HG03442 (cell line): ENCODE data around the gene CTNNBL1.

Experiments used
- ATAC-seq: cut with Tn5 transposase; IDR thresholded peaks from one replicate; pipeline ENCODE4 v1.9.1; 2021; ENCODE audit warnings: mild to moderate bottlenecking, moderate library complexity; ENCODE audit not compliant: unreplicated experiment

The CTNNBL1 gene

DNA sequence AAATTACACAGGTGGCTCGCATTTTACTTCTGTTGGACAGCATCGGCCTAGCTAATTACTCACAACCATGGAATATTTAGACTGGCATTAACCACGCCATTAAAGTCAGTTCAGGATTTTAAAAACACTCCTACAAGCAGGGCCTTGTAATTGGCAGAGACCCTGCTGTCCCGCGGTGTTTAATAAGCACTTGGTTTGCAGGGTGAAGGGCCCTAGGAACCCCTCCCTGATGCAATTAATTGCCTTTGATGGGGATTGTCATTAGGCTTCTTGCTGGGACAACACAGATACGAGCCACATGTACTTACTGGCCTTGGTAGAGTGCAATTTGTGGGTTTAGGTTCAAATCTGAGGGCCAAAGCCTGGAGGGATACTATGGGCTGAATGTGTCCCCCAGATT is 201.3 kb downstream of the CTNNBL1 start:
- ATAC-seq, result no peak

DNA sequence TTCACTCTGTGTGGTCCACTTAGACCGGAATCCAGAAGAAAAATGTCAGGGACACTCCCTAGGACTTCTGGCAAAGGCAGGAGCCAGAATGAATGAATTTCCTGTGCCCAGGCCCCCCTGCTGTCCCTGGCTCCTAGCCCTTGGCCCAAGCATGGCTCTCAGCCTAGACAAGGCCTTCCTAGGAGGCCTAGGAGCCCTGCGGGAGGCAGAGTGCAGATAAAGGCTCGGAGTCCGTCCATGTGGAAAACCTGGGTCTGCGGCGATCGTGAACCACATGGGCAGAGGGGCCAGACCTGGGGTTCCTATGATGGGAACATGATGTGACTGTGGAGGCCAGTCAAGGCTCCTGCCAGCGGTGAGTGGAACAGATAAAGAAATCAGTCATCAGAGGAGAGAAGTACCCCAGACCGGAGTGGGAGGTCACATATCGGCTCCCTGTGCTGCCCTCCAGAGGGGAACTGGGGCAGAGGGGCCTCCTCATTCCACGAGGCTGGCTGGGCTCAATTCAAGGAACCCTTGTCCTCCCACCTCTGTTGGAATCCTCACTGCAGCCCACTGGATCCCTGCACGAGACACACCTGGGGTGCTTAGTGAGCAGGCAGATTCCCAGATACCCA is 203.2 kb downstream of the CTNNBL1 start:
- no peak for ATAC-seq

DNA sequence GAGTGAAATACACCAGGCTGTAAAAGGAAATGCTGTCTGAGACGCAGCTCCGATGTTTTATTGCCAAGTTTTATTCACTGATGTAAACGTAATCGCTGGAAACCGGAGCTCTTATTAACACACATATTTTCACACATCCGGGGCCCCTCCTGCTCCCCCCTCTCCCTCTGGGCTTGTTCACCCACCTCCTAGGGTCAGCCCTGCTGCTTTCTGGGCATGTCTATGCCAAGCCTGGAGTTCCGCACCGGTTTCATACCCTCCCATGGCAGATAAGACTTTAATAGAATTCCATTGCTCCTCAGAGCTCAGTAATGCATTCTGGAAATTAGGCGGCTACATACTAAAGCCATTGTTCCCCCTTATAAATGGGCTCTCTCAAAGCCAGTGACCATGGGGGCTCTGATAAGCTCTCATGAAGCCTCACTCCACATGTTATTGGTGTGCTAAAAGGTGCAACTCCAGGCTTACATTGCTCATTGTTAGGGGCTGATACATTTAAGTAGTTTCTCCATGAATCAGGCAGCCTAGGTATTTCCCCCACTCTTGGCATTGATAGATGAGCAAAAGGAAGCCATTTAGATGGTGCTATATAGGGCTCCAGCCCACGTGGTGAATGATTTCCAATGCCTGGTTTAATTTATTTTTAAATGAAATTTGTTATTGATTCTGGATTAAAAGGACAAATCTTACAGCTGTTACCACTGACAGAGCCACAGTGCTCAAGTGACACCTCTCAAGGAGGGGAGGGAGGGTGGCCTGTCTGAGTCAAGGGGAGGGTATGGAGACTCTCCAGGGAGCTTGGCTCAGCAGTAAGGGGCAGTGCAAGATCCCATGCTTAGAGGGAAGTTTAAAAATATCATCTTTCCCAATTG is 204.6 kb downstream of the CTNNBL1 start:
- no peak for ATAC-seq

DNA sequence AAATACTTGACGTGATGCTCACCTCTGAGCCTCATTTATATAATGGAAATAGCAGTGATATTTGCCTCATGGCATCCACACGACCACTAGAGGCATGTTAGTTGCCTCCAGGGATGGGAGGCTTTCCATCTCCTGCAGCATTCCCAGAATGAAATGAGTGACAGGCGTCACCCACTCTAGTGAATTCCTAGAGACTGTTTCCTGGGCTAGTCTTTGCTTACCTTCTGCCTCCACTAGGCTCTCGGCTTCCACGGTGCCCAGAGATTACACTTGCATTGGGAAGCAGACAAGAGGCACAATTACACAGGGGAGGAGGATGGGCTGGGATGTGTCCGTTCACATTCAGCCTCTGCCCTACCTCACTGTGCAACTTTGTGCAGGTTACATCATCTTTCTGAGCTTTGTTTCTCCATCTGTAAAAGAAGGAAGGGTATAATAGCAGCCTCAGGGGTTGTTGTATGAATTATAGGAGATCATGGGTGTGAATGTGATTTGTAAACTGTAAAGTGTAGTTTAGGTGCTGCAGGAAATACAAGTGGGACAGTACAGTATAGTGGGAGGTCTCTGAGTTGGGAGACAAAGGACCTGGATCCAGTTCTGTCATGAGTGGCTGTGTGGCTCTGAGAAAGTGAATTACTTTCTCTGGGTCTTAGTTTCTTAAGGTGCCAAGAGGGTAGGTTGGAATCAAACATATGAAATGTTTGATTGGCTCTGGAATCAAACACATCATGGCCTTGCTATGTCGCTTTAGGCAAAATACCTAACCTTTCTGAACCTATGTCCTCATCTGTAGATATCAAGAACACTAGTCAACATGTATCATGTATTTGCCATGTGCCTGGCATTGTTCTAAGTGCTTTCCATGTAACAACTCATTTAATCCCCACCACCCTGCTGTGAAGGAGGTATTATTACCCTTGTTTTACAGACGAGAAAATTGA is 205.5 kb downstream of the CTNNBL1 start:
- ATAC-seq, result no peak

DNA sequence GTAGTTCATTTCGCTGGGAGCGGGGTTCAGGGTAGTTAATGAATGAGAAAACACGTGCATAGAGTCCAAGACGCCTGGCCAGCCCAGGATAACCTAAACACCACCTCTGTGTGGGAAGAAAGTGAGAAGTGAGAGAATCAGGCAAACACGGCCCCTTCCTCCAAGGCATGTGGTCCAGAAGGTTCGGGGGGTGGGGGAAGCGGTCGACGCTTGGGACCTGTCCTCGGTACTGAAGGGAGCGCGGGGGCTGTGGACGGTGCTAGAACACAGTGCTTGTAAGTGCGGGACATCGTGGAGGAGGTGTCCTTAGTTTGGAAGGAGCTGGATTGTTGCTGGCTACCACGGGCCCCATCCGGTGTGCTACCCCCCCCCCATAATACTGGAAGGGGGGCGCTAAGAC is 207.4 kb downstream of the CTNNBL1 start:
- no peak for ATAC-seq

DNA sequence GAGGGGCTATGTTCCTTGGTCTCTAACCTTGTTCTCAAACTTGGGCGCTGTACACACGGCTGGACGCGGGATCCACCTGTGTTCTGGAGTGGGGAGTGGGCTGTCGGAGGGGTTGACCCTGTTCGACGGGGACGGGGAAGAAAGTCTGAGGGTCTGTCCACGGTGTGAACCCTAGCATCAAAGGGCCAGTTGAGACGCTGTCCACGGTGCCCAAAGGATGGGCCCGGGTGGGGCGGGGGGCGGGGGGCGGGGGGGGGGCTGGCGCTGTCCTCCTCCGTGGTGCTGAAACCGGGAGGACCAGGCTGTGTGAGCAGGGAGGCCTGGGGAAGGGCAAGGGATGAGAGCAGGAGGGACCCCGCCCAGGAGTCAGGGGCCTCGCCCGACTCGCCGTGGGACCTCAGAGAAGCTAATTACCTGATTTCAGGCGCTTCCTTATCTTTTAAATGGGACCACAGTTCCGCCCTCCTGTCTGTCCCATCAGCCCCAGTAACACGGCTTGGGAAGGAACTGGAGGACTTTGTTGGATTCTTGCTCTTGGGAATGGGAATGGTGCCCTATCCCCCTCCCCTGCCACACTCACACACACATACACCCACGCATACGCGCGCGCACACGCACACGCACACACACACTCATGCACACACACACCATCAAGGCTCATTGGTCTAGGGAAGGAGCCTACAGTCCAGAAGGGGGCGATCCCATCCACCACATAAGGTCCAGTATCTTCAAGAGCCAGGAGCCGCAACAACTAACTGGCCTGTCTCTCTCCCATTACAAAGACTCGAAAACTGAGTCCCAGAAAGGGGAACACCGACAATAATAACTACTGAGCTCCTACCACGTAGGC is 208.0 kb downstream of the CTNNBL1 start:
- ATAC-seq, result no peak

DNA sequence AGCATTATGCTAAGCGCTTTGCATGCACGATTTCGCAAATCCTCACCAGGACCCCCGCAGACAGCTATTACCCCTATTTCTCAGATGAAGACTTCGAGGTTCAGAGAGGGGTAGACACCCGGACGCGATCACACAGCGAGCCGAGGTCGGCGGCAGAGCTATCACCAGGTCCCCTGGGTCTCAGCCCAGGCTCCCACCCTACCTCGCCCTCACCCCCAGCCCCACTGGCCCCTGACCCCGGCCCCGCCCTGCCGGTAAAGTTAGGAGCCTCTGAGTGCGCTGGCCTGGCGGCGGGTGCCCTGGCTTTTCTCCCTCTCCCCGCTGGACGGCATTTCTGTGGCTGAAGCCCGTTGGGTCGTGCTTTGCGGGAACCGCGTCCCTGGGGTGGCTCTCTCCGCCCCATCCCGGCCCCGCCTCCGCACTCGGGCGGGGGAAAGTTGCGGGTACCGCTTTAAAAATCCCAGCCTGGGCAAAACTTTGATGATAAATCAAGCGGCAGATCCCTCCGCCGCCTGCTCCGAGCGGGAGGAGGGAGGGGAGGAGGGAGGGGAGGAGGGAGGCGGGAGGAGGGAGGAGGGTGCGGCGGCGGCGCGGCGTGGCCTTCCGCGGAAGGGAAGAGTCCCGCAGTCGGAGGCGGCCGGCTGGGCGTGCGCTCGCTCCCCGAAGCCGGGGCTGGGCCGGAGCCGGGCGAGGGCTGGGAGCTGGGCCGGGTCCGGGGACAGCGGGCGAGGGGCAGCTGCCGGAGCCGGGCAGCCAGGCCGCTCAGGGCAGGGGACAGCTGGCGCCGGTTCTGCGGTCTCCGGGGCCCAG is 208.9 kb downstream of the CTNNBL1 start, which contains the start of gene VSTM2L:
Gene VSTM2L (plus strand): TSS at position 624 of the 810 bp plus-strand sequence. CDS start 224 bp downstream, outside the sequence.
- ATAC-seq, result no peak

DNA sequence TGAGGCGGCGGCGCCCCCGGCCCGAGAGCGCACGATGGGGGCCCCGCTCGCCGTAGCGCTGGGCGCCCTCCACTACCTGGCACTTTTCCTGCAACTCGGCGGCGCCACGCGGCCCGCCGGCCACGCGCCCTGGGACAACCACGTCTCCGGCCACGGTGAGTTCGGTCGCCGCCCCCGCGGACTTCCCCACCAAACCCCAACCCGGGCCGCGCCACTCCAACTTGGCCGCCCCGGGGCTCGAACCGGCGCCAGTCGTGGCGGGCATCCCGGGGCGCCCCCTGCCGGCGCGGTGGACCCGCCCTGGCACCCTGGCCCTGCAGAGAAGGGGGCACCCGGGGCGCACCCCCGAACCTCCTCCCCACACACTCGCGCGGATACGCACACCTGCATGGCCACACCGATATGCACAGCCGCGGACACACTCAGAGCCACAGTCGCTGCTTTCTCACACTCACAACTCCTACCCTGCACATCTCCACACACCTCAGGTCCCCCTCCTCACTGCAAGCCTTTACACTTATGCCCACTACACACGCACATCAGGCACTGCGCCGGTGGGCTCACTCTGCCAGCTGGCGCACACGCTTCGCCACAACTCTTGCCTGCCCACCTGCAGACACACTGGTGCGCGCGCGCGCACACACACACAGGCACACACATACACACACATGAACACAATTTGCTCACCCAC is 209.6 kb downstream of the CTNNBL1 start:
- no peak for ATAC-seq

DNA sequence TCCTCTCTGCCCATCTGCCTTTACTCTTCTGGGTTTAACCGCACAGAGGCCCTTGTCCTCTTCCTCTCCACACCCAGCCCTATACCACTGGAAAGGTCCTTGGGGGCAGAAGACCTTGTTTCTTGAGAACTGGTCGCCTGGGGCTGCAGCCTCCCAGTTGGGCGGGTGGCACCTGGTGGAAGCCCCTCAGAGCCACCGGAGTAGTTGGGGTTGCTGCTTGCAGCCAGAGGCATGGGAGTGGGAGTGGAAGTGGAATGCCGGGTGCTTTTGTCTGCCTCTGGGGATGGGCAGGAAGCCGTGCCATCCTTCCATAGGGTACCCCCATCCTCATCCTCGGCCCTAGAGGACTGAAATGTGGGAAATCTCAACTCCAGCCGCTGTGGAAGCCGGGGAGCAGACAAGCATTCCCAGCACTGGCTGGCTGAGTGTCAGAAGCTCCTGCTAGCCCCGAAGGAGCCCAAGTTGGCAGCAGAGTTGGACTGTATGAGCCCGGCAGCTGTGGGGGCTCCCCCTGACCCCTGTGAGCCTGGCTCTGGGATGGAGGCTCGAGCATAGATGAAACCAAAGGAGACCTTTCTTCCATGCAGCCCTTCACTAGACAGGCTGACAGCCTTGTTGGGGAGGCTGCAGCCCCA is 210.3 kb downstream of the CTNNBL1 start:
- ATAC-seq, result no peak

DNA sequence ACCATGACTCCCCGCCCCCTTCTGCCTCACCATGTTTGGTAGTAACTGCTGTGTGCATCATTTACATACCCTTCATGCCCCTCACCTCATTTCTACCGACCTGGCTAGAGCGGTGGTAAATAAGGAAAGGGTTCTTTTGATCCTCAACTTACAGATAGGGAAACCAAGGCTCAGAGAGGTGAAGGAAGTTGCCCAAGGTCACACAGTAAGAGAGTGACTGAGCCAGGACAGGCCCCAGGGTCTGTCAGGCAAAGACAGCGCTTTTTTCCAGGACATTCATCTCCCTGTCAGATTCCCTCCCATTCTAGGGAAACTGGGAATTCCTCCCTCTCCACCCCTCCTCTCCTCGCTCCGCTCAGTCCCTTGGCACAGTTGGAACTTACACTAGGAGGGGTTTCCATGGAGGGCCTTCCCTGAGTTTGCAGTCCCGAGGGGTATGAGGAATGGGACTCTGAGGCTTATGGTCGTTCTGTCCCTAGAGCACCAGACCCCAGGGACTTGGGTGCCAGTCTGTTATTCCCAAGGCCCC is 211.1 kb downstream of the CTNNBL1 start:
- no peak for ATAC-seq

DNA sequence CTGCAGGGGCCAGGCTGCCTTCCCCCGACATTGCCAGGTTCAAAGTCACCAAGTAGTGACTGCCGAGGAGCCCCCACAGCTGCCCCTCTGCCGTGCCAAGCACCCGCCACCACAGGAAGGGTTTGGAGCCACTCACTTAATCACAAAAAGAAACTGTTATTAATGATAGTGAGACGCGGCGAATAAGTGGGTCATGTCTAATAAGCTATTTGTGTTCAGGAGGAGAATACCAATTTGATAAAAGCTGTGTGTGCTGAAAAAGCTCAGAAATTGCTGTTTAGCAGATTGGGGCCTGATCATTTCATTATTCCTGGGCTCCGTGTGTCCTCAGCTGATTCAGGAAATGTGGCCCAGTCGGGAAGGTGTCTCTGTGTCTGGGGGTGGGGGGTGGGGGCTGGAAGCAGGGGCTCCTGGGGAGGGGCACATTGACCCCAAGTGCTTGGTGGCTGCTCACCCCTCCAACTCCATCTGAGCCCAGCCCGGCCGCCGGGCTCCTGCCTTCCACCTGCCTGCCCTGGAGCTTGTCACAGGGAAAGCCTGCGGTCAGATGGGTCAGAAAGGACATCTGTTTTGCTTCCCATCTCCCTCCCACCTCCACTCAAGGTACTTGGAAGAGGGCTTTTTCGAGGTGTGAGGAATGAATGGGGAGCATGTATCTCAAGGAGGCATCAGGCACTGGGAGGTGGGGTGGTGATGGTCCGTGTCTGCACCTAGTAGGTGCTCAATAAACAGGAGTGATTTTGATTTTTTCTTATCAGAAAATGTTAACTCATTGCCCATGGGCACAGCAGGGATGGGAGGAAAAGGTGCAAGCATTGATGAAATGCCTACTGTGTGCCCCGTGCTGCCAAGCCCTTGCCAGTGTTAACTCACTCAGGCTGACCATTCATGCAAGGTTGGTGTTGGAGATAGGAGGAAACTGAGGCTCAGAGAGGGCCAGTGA is 212.1 kb downstream of the CTNNBL1 start:
- no peak for ATAC-seq

DNA sequence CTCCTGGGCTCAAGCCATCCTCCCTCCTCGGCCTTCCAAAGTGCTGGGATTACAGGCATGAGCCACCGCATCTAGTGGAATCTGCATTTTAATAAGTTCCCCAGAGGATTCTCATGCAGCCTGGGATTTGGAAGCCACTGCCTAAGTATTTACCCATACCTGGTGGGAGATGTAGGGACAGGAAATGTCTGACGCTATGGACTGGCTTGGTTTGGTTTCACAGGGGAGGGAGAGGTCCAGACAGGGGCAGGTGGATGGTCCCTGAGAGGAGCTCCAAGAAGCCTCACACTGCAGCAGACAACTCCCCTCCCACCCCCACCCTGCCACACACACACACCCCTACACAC is 213.5 kb downstream of the CTNNBL1 start:
- no peak for ATAC-seq

DNA sequence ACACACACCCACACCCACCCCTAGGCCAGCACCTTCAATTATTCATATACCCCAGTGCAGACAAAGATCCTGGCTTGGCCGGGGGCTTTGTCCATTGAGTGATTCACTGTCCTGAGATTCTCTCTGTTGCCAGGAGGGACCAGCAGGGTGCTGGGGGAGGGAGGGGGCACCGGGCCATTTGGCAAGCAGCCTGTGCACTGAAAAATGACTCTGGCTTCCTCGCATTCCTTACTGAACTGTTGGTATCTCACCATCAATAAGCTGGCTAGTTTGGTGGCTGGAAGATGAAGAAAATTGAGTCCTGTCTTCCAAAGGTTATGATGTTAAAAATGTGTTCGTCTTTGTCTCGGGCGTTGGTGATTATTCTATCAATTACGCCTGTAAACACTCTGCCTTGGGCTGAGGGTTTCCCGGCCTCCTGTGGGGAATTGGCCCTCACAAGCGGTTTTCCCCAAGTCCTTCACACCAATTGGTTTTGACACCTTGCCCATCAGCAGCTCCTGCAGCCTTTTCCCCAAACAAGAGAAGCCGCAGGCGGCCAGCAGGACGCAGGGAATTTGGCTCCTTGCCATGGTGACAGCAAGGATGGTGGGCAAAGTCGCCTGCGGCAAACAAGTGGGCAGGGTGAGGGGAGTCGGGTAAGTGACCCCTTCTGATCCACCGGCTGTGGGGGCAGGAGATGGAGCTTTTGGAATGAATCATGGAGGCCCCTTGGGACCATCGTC is 214.0 kb downstream of the CTNNBL1 start:
- ATAC-seq, result no peak

DNA sequence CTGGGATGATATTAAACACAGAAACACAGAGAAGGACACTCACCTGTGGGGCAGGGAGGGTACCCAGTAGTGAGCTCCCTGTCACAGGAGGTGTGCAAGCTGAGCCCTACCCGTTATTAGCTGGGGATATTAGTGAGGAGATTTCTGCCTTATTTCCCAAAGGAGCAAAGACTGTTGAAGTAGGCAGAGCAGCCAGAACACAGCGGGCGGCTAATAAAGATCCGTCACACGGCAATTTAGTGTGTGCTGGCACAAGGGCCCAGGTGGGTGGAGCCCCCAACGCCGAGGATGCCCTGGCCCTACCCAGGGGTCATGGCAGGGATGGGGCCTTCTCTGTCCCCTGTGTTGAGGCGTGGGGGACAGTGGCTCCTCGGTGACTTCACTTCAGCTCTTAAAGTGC is 217.4 kb downstream of the CTNNBL1 start:
- no peak for ATAC-seq

DNA sequence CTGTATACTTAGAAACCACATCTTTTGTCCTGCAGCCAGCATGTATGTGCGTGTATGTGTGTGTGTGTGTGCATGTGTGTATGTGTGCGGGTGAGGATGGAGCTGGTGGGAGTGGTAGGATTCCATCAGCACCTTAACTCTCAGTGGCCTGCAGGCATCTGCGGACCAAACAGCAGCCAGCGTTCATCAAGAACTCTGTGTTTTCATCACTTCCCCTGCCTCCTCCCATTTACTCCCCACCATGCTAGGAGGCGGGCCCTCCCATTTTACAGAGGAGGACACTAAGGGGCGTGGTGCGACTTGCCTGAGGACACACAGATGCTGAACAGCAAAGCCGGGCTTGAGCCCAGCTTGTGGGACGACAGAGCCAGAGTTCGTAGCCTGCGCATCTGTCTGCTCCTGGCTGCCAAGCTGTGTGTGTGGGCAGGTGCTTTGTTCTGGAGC is 218.0 kb downstream of the CTNNBL1 start:
- no peak for ATAC-seq

DNA sequence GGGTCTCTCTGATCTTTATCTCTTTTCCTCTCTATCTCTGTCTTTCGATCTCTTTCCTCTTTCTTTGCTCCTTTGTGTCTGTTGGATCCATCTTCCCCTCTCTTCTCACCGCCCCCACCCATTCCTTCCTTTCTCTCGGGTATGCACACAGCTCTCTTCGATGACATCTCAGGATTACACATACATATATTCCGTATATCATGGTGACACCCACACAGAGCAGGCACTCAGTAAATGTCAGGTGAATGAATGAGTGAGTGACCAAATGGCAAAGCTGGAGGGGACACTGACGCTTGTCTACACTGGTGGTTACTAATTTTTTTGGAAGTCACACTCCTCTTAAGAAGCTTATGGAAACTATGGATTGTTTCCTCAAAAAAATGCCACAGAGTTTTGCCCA is 219.0 kb downstream of the CTNNBL1 start:
- no peak for ATAC-seq
